Heart right ventricle (tissue), 16 donors: ENCODE data around the gene GPR42. TPM values are rescaled to one million over a fixed set of nuclear protein-coding genes. Genes with fewer than 3 reads are reported as not detected.
"Not testable (repeated sequence)": the region's sequence is repeated elsewhere in the genome, so short reads cannot be mapped to it uniquely, and the experiment has no call there.

Experiments used
- ATAC-seq, 8 donors: fragments of 200-7000 bp; cut with Tn5 transposase; one replicate each; pipeline ENCODE4 v1.9.1; 2020; ENCODE audit warnings: mild to moderate bottlenecking in 8 of 8, moderate library complexity in 8 of 8, moderate number of reproducible peaks in 1 of 8
- DNase-seq, 2 donors: peaks; one replicate each; pipeline ENCODE4 v3.0.0-alpha.2; 2020
- H3K27ac ChIP-seq, 10 donors: fragments of 200-600 bp; sonication (generic) in 2 of 10; one replicate each; pipeline versions ENCODE4 v1.5.0 to v1.8.0; 2020 to 2022; ENCODE audit warnings: mild to moderate bottlenecking in 3 of 10
- H3K27me3 ChIP-seq, 7 donors: fragments of 200-600 bp; one replicate each; pipeline ENCODE4 v1.8.0; 2021 to 2022; ENCODE audit warnings: mild to moderate bottlenecking in 2 of 7
- H3K36me3 ChIP-seq, 9 donors: fragments of 200-600 bp; sonication (generic) in 1 of 9; one replicate each; pipeline versions ENCODE4 v1.5.0 to v1.8.0; 2020 to 2022; ENCODE audit warnings: mild to moderate bottlenecking in 2 of 9
- H3K4me1 ChIP-seq, 9 donors: fragments of 200-600 bp; sonication (generic) in 1 of 9; one replicate each; pipeline versions ENCODE4 v1.5.0 to v1.8.0; 2020 to 2022; ENCODE audit warnings: mild to moderate bottlenecking in 4 of 9
- H3K4me3 ChIP-seq, 10 donors: fragments of 200-600 bp; sonication (generic) in 2 of 10; one replicate each; pipeline versions ENCODE4 v1.5.0 to v1.8.0; 2020 to 2022; ENCODE audit warnings: mild to moderate bottlenecking in 7 of 10, moderate library complexity in 2 of 10
- H3K9me3 ChIP-seq, 11 donors: fragments of 200-600 bp in 10 of 11; sonication (generic) in 2 of 11; one replicate each; pipeline versions ENCODE4 v1.5.0 to v1.8.0; 2013 to 2022; ENCODE audit warnings: mild to moderate bottlenecking in 2 of 11, control low read depth in 1 of 11, moderate library complexity in 1 of 11
- CTCF ChIP-seq, 9 donors: fragments of 200-600 bp; sonication (generic) in 2 of 9; IDR thresholded peaks; one replicate each; pipeline versions ENCODE4 v1.5.0 to v1.8.0; 2021 to 2022; ENCODE audit warnings: antibody characterized with exemption in 9 of 9, mild to moderate bottlenecking in 5 of 9, moderate library complexity in 1 of 9
- WGBS, 2 donors: extraction: QIAGEN DNeasy Blood & Tissue Kit; methylation state at CpG; one replicate each; pipeline ENCODE4 v1.1.7; 2013; ENCODE audit warnings: inconsistent platforms in 1 of 2; 5-methylcytosine and 5-hydroxymethylcytosine counted together
- intact Hi-C, 10 donors: fragments of 100-400 bp; cut with DNase I; formaldehyde crosslinking; loops; one replicate each; pipeline versions ENCODE4 v1.11.1 to v1.14.2; 2022
- polyA plus RNA-seq, 2 donors: library from polyadenylated mRNA; stranded (reverse); fragments of 200-250 nt; gene quantifications; one replicate each; pipeline ENCODE4 v1.2.3, GENCODE V29; 2013
- total RNA-seq, 10 donors: library from RNA; stranded (reverse); fragmentation: NEBNext Ultra II Directional in 3 of 10; extraction: Animal tissue kit (Norgen Biotek cat#: 25700) in 3 of 10; gene quantifications; one replicate each; pipeline versions ENCODE4 v1.2.1 to v1.2.4, GENCODE V29; 2021 to 2023
- donor health status: Arrhythmogenic right ventricular cardiomyopathy.
- donor health status: ischemic (EF 13 %, LVEDD 7.1; RV severe dilation, severe dysfunction).
- donor health status: healthy with polysubstance abuse.
- donor health status: DM: no; HTN: yes; CAD: no.
- donor health status: DM: no; HTN: no; CAD: no.
- donor health status: ischemic (EF 25% LVEDD 6.9; RV normal size, moderate dysfunction).
- donor health status: ischemic (EF 25% LVEDD 5.7; RV mildly dilated, moderate dysfunction).
- donor health status: healthy.
- donor health status: DM: yes; HTN: yes; CAD: no.
- donor health status: Ischemic cardiomyopathy.
- donor health status: ischemic (EF 35%, LVEDD 5.7; RV mildly dilated, moderate dysfunction).
- donor health status: nonischemic (EF 11% LVEDD 7.7; RV severe dilation, severe dysfunction).
- donor health status: DM: yes; HTN: yes; CAD: no.
- donor health status: PGD.
- donor health status: ischemic (EF 29% LVEDD 5.4; RV normal size, mild dysfunction).
- donor health status: nonischemic (EF 23%, LVEDD 6.1; RV moderate dilation, normal function).

The GPR42 gene
- total and polyA plus RNA-seq, 12 donors = not detected

GRCh38 chr19:35360081-35360480 lies 10.8 kb upstream of the GPR42 start:
- H3K27ac ChIP-seq, H3K36me3 ChIP-seq, ATAC-seq, intact Hi-C loops, H3K27me3 ChIP-seq, H3K4me3 ChIP-seq, H3K9me3 ChIP-seq, DNase-seq: not testable (repeated sequence)
- H3K4me1 ChIP-seq = peaks cover 0 to 12% (median 6%) of the 10 kb centered on the region in 9 donors
- 92 to 93% methylated on average over 2 to 3 of the region's 5 CpGs for WGBS, 2 donors

- ATAC-seq (no peak), DNase-seq (no peak)
- Histone ChIP-seq H3K4me3 (no peak overlapping the region), H3K36me3 (no peaks in the 10 kb centered on the region), H3K27me3 (peaks cover 0 to 4% (median 0%) of the 10 kb centered on the region in 7 donors), H3K9me3 (no peaks in the 10 kb centered on the region), H3K27ac (no peak overlapping the region), H3K4me1 (peaks cover 0 to 12% (median 6%) of the 10 kb centered on the region in 9 donors)
- intact Hi-C loops = no loop called here
- no peak for TF ChIP-seq CTCF (IDR thresholded peaks at IDR 0.05)
- 47 to 66% methylated on average over 5 of the region's 5 CpGs for WGBS, 2 donors
Observed at GRCh38 chr19:35360880-35361420, 9.9 kb upstream of the GPR42 start.

- Histone ChIP-seq H3K4me3 (no peak overlapping the region), H3K4me1 (peaks cover 0 to 10% (median 6%) of the 10 kb centered on the region in 9 donors), H3K27me3 (peaks cover 0 to 12% (median 0%) of the 10 kb centered on the region in 7 donors), H3K9me3 (no peaks in the 10 kb centered on the region), H3K36me3 (no peaks in the 10 kb centered on the region), H3K27ac (no peak overlapping the region)
- DNase-seq (no peak), ATAC-seq (no peak)
- WGBS, 2 donors = 77 to 83% methylated on average over 13 to 14 of the region's 14 CpGs
- no peak for TF ChIP-seq CTCF (IDR thresholded peaks at IDR 0.05)
- intact Hi-C loops = no loop called here
Observed at GRCh38 chr19:35362261-35363000, 8.4 kb upstream of the GPR42 start.

GRCh38 chr19:35363001-35363590 lies 7.8 kb upstream of the GPR42 start:
- intact Hi-C loops = no loop called here
- TF ChIP-seq CTCF (IDR thresholded peaks at IDR 0.05) = no peak
- H3K4me1 ChIP-seq = peaks cover 0 to 3% (median 2%) of the 10 kb centered on the region in 9 donors
- ATAC-seq (no peak), DNase-seq (no peak)
- no peaks in the 10 kb centered on the region for H3K9me3 ChIP-seq
- no peaks in the 10 kb centered on the region for H3K36me3 ChIP-seq
- no peak overlapping the region for H3K4me3 ChIP-seq
- no peak overlapping the region for H3K27ac ChIP-seq
- H3K27me3 ChIP-seq = peaks cover 0 to 16% (median 0%) of the 10 kb centered on the region in 7 donors
- WGBS, 2 donors = 85 to 86% methylated on average over 11 of the region's 11 CpGs
